A549 (cell line): Measurements from ENCODE around the gene CHCHD6. TPM values are rescaled to one million over a fixed set of nuclear protein-coding genes. Genes with fewer than 3 reads are reported as not detected.

ENCODE experiments used
- ATAC-seq, 2 experiments: fragments of 200-7000 bp in 1 of 2; fragments of >200 bp in 1 of 2; cut with Nextera tagmentation in 1 of 2; cut with Tn5 transposase in 1 of 2; 3 replicates each; pipeline versions ENCODE4 v1.8.0 to v1.9.1; 2018 to 2020; ENCODE audit warnings: mild to moderate bottlenecking in 1 of 2, moderate library complexity in 1 of 2
- CTCF ChIA-PET: fragments of 300-600 bp; sonication (Branson Sonifier 250); formaldehyde crosslinking; extraction: SDS; loops from one replicate; lab custom pipeline; 2021; ENCODE audit warnings: antibody characterized with exemption, inconsistent platforms; lab: Yijun Ruan, JAX
- POLR2A ChIA-PET: fragments of 350-600 bp; formaldehyde crosslinking; extraction: SDS; loops from one replicate; lab custom pipeline; 2021; ENCODE audit warnings: antibody characterized with exemption, inconsistent platforms; lab: Yijun Ruan, JAX
- DNase-seq, 2 experiments: peaks; one replicate each; pipeline versions ENCODE4 v3.0.0 to v3.0.0-alpha.2; 2011 to 2016; ENCODE audit warnings: low read depth in 1 of 2, low spot score in 1 of 2
- FAIRE-seq: peaks from 2 replicates; lab custom pipeline; 2011; peaks lifted over from hg19 to GRCh38; lab: Jason Lieb, UNC
- H3K27ac ChIP-seq, 2 experiments: fragments of >200 bp; sonication (Bioruptor Twin); formaldehyde crosslinking; 3 replicates each; pipeline ENCODE4 v1.5.1; 2016 to 2017
- H3K4me1 ChIP-seq: fragments of >200 bp; sonication (Bioruptor Twin); formaldehyde crosslinking; 3 replicates; pipeline ENCODE4 v1.6.1; 2016
- H3K4me2 ChIP-seq: fragments of >200 bp; sonication (Bioruptor Twin); formaldehyde crosslinking; 3 replicates; pipeline ENCODE4 v1.6.1; 2016
- H3K4me3 ChIP-seq: fragments of >200 bp; sonication (Bioruptor Twin); formaldehyde crosslinking; 3 replicates; pipeline ENCODE4 v1.5.1; 2016
- H3K9me3 ChIP-seq: fragments of >200 bp; sonication (Bioruptor Twin); formaldehyde crosslinking; 3 replicates; pipeline ENCODE4 v1.6.1; 2016
- ATOH8 ChIP-seq: fragments of 250-450 bp; sonication (Bioruptor Pico); IDR thresholded peaks from 2 replicates; pipeline ENCODE4 v1.5.0; 2020; ENCODE audit warnings: low read depth, mild to moderate bottlenecking, moderate library complexity
- CBX8 ChIP-seq: fragments of 200-600 bp; sonication (generic); IDR thresholded peaks from 2 replicates; pipeline ENCODE4 v1.6.1; 2016
- EHF ChIP-seq: fragments of 250-450 bp; sonication (Bioruptor Pico); IDR thresholded peaks from 2 replicates; pipeline ENCODE4 v1.5.0; 2020; ENCODE audit warnings: mild to moderate bottlenecking
- EHMT2 ChIP-seq: fragments of 200-600 bp; sonication (generic); IDR thresholded peaks from 2 replicates; pipeline ENCODE4 v1.6.1; 2016; ENCODE audit warnings: antibody characterized with exemption, low read depth, mild to moderate bottlenecking, moderate library complexity
- EP300 ChIP-seq, 2 experiments: fragments of >200 bp; sonication (Bioruptor Twin); formaldehyde crosslinking; IDR thresholded peaks; 2 replicates in 1 of 2; 3 replicates in 1 of 2; pipeline ENCODE4 v1.6.1; 2016 to 2017
- ESRRA ChIP-seq: fragments of 150-350 bp; IDR thresholded peaks from 2 replicates; pipeline ENCODE4 v1.6.1; 2014; ENCODE audit warnings: mild to moderate bottlenecking, low read length, borderline replicate concordance
- FOSL2 ChIP-seq, 2 experiments: fragments of 450-650 bp in 1 of 2; fragments of >200 bp in 1 of 2; sonication (Bioruptor Twin) in 1 of 2; formaldehyde crosslinking; IDR thresholded peaks; 2 replicates each; pipeline versions ENCODE4 v1.5.0 to v1.6.1; 2016 to 2020; ENCODE audit warnings: mild to moderate bottlenecking in 1 of 2, moderate library complexity in 1 of 2
- FOXS1 ChIP-seq: fragments of 250-450 bp; sonication (Bioruptor Pico); IDR thresholded peaks from 2 replicates; pipeline ENCODE4 v1.5.0; 2020; ENCODE audit warnings: mild to moderate bottlenecking, moderate library complexity
- HDAC2 ChIP-seq: fragments of 200-600 bp; sonication (generic); IDR thresholded peaks from 2 replicates; pipeline ENCODE4 v1.6.1; 2016
- JUN ChIP-seq, 2 experiments: fragments of >200 bp; sonication (Bioruptor Twin); formaldehyde crosslinking; IDR thresholded peaks; 2 replicates in 1 of 2; 3 replicates in 1 of 2; pipeline ENCODE4 v1.6.1; 2016 to 2017
- NFE2L2 ChIP-seq: fragments of 150-350 bp; conservative IDR thresholded peaks from 2 replicates; pipeline ENCODE4 v1.6.1; 2014; ENCODE audit warnings: low read length
- RARB ChIP-seq: fragments of 250-450 bp; sonication (Bioruptor Pico); IDR thresholded peaks from 2 replicates; pipeline ENCODE4 v1.8.0; 2021; ENCODE audit warnings: mild to moderate bottlenecking, moderate library complexity
- RNF2 ChIP-seq: fragments of 200-600 bp; sonication (generic); IDR thresholded peaks from 2 replicates; pipeline ENCODE4 v1.6.1; 2016; ENCODE audit warnings: low read depth, mild to moderate bottlenecking, antibody characterized with exemption, moderate library complexity, borderline replicate concordance
- SMC3 ChIP-seq: fragments of >200 bp; sonication (Bioruptor Twin); formaldehyde crosslinking; IDR thresholded peaks from 3 replicates; pipeline ENCODE4 v1.6.1; 2018; ENCODE audit warnings: inconsistent platforms
- USF2 ChIP-seq: fragments of 450-650 bp; IDR thresholded peaks from 2 replicates; pipeline ENCODE4 v1.6.1; 2014; ENCODE audit warnings: antibody characterized with exemption
- ZNF302 ChIP-seq: fragments of 250-450 bp; sonication (Bioruptor Pico); IDR thresholded peaks from 2 replicates; pipeline ENCODE4 v1.9.0; 2021; ENCODE audit warnings: inconsistent platforms, mild to moderate bottlenecking, moderate library complexity
- WGBS: methylation state at CpG from one replicate; pipeline ENCODE4 v1.1.6; 2017; ENCODE audit errors: missing lambda C conversion rate; 5-methylcytosine and 5-hydroxymethylcytosine counted together
- polyA plus RNA-seq, 4 experiments: library from polyadenylated mRNA; depleted of rRNA in 3 of 4; stranded (reverse); fragments of >200 nt; fragmentation: RNase III in 1 of 4; extraction: RNeasy Plus Mini Kit Qiagen cat#74134 plus additional on column Dnase treatment in 1 of 4; gene quantifications; 2 replicates in 3 of 4; 3 replicates in 1 of 4; pipeline ENCODE4 v1.2.3, GENCODE V29; 2011 to 2017
- TF ChIP-seq, protein P1 (sequence below): fragments of 250-450 bp; sonication (Bioruptor Pico); IDR thresholded peaks from 2 replicates; pipeline ENCODE4 v1.5.0; 2021; ENCODE audit warnings: mild to moderate bottlenecking, moderate library complexity, borderline replicate concordance
- TF ChIP-seq, protein P2 (sequence below): fragments of >200 bp; sonication (Bioruptor Twin); formaldehyde crosslinking; IDR thresholded peaks from 3 replicates; pipeline ENCODE4 v1.6.1; 2016
- TF ChIP-seq, protein P3 (sequence below): fragments of 200-600 bp; sonication (generic); IDR thresholded peaks from 2 replicates; pipeline ENCODE4 v1.6.1; 2016; ENCODE audit warnings: antibody characterized with exemption, mild to moderate bottlenecking, moderate library complexity

Gene CHCHD6
- polyA plus RNA-seq, 2 of the 4 experiments (the other 2 are of a cell fraction): 15.0 to 18.1 TPM

DNA sequence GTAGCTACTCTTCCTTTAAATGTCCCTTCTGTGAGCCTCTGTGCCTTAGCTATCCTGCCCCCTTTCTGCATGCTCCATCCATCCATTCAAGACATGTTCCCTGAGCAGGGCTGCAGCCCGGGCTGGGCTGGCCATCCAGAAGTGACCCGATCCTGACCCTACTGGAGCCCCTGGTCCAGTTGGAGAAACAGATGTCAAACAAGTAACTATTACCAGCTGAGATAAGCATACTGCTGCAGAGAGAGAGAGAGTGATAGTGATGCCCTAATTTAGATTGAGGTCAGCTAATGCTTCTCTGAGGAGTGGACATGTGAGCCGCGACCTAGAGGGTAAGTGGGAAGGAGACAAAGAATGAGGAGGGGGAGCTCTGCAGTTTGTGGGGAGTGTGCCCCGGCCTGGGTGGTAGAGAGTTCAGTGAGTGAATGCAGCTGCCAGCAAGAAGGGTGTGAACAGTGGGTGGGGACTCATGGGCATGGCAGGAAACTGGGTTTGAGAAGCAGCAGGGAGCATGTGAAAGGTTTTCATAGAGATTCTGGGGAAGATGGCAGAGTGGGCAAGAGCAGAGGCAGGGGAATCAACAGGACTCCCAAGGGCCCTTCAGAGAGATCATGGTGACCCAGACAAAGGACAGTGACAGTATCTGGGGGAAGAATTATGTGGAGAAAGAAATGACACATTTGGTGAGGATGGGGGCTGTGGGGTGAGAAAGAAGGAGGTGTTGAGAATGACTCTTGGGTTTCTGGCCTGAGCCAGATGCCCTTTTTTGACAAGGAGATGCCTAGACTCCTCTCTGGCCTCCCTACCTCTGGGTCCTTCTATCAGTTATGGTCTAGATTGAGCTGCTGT is 44.9 kb downstream of the CHCHD6 start (continued):
- TF ChIP-seq USF2: no peak
- no peak for TF ChIP-seq JUN (IDR thresholded peaks at IDR 0.05)
- no peak for TF ChIP-seq NFE2L2
- no peak for TF ChIP-seq ESRRA

GRCh38 chr3:126749547-126749875 is 45.5 kb downstream of the CHCHD6 start:
- Histone ChIP-seq H3K4me2 (no peak overlapping the region), H3K9me3 (no peaks in the 10 kb centered on the region), H3K4me3 (no peak overlapping the region), H3K27ac (no peak overlapping the region), H3K4me1 (peaks cover 33% of the 10 kb centered on the region)
- CTCF ChIA-PET: interaction anchor here (0.9 to 1.8 kb wide), 2 partner anchors 71 to 233 kb away, joined by 3 to 7 read pairs; partner anchors contain the start of gene PLXNA1
- no peak for ATAC-seq
- POLR2A ChIA-PET: no interaction called here
- TF ChIP-seq EP300 (IDR thresholded peaks at IDR 0.05) (no peak), FOXS1 (CRISPR knock-in tag) (no peak), RARB (CRISPR knock-in tag) (no peak), EHF (CRISPR knock-in tag) (no peak), ESRRA (no peak), RNF2 (no peak), CBX8 (no peak), ATOH8 (CRISPR knock-in tag) (no peak), ZNF302 (CRISPR knock-in tag) (no peak), FOSL2 (IDR thresholded peaks at IDR 0.05) (no peak), FOSL2 (CRISPR knock-in tag; IDR thresholded peaks at IDR 0.05) (no peak), EHMT2 (no peak), USF2 (no peak), SMC3 (no peak), HDAC2 (no peak)
- TF ChIP-seq, protein P1, sequence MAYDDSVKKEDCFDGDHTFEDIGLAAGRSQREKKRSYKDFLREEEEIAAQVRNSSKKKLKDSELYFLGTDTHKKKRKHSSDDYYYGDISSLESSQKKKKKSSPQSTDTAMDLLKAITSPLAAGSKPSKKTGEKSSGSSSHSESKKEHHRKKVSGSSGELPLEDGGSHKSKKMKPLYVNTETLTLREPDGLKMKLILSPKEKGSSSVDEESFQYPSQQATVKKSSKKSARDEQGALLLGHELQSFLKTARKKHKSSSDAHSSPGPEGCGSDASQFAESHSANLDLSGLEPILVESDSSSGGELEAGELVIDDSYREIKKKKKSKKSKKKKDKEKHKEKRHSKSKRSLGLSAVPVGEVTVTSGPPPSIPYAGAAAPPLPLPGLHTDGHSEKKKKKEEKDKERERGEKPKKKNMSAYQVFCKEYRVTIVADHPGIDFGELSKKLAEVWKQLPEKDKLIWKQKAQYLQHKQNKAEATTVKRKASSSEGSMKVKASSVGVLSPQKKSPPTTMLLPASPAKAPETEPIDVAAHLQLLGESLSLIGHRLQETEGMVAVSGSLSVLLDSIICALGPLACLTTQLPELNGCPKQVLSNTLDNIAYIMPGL: no peak
- TF ChIP-seq, protein P2, sequence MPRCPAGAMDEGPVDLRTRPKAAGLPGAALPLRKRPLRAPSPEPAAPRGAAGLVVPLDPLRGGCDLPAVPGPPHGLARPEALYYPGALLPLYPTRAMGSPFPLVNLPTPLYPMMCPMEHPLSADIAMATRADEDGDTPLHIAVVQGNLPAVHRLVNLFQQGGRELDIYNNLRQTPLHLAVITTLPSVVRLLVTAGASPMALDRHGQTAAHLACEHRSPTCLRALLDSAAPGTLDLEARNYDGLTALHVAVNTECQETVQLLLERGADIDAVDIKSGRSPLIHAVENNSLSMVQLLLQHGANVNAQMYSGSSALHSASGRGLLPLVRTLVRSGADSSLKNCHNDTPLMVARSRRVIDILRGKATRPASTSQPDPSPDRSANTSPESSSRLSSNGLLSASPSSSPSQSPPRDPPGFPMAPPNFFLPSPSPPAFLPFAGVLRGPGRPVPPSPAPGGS: no peak
- TF ChIP-seq, protein P3, sequence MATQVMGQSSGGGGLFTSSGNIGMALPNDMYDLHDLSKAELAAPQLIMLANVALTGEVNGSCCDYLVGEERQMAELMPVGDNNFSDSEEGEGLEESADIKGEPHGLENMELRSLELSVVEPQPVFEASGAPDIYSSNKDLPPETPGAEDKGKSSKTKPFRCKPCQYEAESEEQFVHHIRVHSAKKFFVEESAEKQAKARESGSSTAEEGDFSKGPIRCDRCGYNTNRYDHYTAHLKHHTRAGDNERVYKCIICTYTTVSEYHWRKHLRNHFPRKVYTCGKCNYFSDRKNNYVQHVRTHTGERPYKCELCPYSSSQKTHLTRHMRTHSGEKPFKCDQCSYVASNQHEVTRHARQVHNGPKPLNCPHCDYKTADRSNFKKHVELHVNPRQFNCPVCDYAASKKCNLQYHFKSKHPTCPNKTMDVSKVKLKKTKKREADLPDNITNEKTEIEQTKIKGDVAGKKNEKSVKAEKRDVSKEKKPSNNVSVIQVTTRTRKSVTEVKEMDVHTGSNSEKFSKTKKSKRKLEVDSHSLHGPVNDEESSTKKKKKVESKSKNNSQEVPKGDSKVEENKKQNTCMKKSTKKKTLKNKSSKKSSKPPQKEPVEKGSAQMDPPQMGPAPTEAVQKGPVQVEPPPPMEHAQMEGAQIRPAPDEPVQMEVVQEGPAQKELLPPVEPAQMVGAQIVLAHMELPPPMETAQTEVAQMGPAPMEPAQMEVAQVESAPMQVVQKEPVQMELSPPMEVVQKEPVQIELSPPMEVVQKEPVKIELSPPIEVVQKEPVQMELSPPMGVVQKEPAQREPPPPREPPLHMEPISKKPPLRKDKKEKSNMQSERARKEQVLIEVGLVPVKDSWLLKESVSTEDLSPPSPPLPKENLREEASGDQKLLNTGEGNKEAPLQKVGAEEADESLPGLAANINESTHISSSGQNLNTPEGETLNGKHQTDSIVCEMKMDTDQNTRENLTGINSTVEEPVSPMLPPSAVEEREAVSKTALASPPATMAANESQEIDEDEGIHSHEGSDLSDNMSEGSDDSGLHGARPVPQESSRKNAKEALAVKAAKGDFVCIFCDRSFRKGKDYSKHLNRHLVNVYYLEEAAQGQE: no peak
- no peak for FAIRE-seq
- no peak for DNase-seq
- WGBS: 97% methylated on average over 3 of the region's 3 CpGs
